Nephron (organoid): ENCODE results near the gene PATJ.
"Not testable (repeated sequence)": the region's sequence is repeated elsewhere in the genome, so short reads cannot be mapped to it uniquely, and the experiment has no call there.

Experiments
- H3K27ac Mint-ChIP-seq, 3 experiments: 2 replicates each; pipeline ENCODE4 v1.8.0; 2020; ENCODE audit warnings: mixed read lengths in 3 of 3, mild to moderate bottlenecking in 2 of 3, moderate library complexity in 1 of 3
- H3K27me3 Mint-ChIP-seq: 2 replicates; pipeline ENCODE4 v1.8.0; 2021; ENCODE audit warnings: low read depth, mild to moderate bottlenecking, moderate library complexity, mixed read lengths
- H3K36me3 Mint-ChIP-seq: 2 replicates; pipeline ENCODE4 v1.8.0; 2020; ENCODE audit warnings: low read depth, mixed read lengths
- H3K4me1 Mint-ChIP-seq: 2 replicates; pipeline ENCODE4 v1.8.0; 2020; ENCODE audit warnings: mixed read lengths
- H3K4me3 Mint-ChIP-seq, 3 experiments: 2 replicates each; pipeline ENCODE4 v1.8.0; 2020; ENCODE audit warnings: mild to moderate bottlenecking in 3 of 3, mixed read lengths in 3 of 3, moderate library complexity in 2 of 3
- H3K9me3 Mint-ChIP-seq: 2 replicates; pipeline ENCODE4 v1.8.0; 2020; ENCODE audit warnings: mixed read lengths
- CTCF ChIP-seq, 3 experiments: fragments of 200-600 bp; sonication (generic); IDR thresholded peaks; one replicate each; pipeline ENCODE4 v1.5.0; 2021; ENCODE audit warnings: antibody characterized with exemption in 3 of 3; ENCODE audit not compliant: unreplicated experiment in 3 of 3

The PATJ gene

GRCh38 chr1:61782771-61783170 is 40.5 kb downstream of the PATJ start:
- peaks cover 17% of the 10 kb centered on the region for H3K36me3 Mint-ChIP-seq
- H3K4me1 Mint-ChIP-seq = no peaks in the 10 kb centered on the region
- H3K27me3 Mint-ChIP-seq = no peaks in the 10 kb centered on the region
- no peak for TF ChIP-seq CTCF (IDR thresholded peaks at IDR 0.05; ENCODE audit: unreplicated experiment in 3 of 3)
- H3K9me3 Mint-ChIP-seq = no peaks in the 10 kb centered on the region
- no peak overlapping the region for H3K27ac Mint-ChIP-seq
- no peak overlapping the region for H3K4me3 Mint-ChIP-seq

- Mint-ChIP-seq H3K36me3 (peaks cover 19% of the 10 kb centered on the region), H3K27ac (no peak overlapping the region), H3K4me3 (no peak overlapping the region), H3K9me3 (no peaks in the 10 kb centered on the region), H3K27me3 (no peaks in the 10 kb centered on the region), H3K4me1 (no peaks in the 10 kb centered on the region)
- TF ChIP-seq CTCF (IDR thresholded peaks at IDR 0.05; ENCODE audit: unreplicated experiment in 3 of 3) = no peak
Observed at GRCh38 chr1:61784726-61785125, 42.4 kb downstream of the PATJ start.

GRCh38 chr1:61790837-61791236 is 48.6 kb downstream of the PATJ start:
- Mint-ChIP-seq H3K27me3 (no peaks in the 10 kb centered on the region), H3K27ac (no peak overlapping the region), H3K4me3 (no peak overlapping the region), H3K9me3 (no peaks in the 10 kb centered on the region), H3K36me3 (peaks cover 28% of the 10 kb centered on the region), H3K4me1 (no peaks in the 10 kb centered on the region)
- no peak for TF ChIP-seq CTCF (IDR thresholded peaks at IDR 0.05; ENCODE audit: unreplicated experiment in 3 of 3)

- Mint-ChIP-seq H3K9me3 (peaks cover 4% of the 10 kb centered on the region), H3K27me3 (no peaks in the 10 kb centered on the region), H3K4me3 (no peak overlapping the region), H3K27ac (no peak overlapping the region), H3K36me3 (peaks cover 41% of the 10 kb centered on the region), H3K4me1 (no peaks in the 10 kb centered on the region)
- no peak for TF ChIP-seq CTCF (IDR thresholded peaks at IDR 0.05; ENCODE audit: unreplicated experiment in 3 of 3)
Observed at GRCh38 chr1:61797045-61797755, 54.9 kb downstream of the PATJ start.

- H3K27ac Mint-ChIP-seq, H3K4me3 Mint-ChIP-seq, H3K9me3 Mint-ChIP-seq, H3K4me1 Mint-ChIP-seq, H3K27me3 Mint-ChIP-seq: not testable (repeated sequence)
- H3K36me3 Mint-ChIP-seq = peaks cover 30% of the 10 kb centered on the region
Observed at GRCh38 chr1:61801047-61801446, 58.8 kb downstream of the PATJ start.

GRCh38 chr1:61807606-61808140 is 65.4 kb downstream of the PATJ start:
- no peaks in the 10 kb centered on the region for H3K9me3 Mint-ChIP-seq
- H3K4me3 Mint-ChIP-seq = no peak overlapping the region
- peak overlapping the region in 1 of 3 experiments; percentile 21 for H3K27ac Mint-ChIP-seq
- H3K36me3 Mint-ChIP-seq = peaks cover 9% of the 10 kb centered on the region
- H3K4me1 Mint-ChIP-seq = peaks cover 8% of the 10 kb centered on the region
- H3K27me3 Mint-ChIP-seq = no peaks in the 10 kb centered on the region
- TF ChIP-seq CTCF (IDR thresholded peaks at IDR 0.05; ENCODE audit: unreplicated experiment in 3 of 3) = no peak
